SU-DHL-6 (cell line): Measurements from ENCODE around the gene NRAP.

Experiments
- H2AFZ ChIP-seq: fragments of 200-600 bp; sonication (generic); 2 replicates; pipeline ENCODE4 v1.6.1; 2014; ENCODE audit warnings: low read depth, mild to moderate bottlenecking, moderate library complexity, mixed read lengths, antibody characterized with exemption, low read length; ENCODE audit not compliant: severe bottlenecking
- H3F3A ChIP-seq: fragments of 200-600 bp; shearing (Covaris generic); 2 replicates; pipeline ENCODE4 v1.6.0; 2016; ENCODE audit warnings: antibody characterized with exemption, mild to moderate bottlenecking; ENCODE audit not compliant: insufficient read depth
- H3K27ac ChIP-seq: fragments of 200-600 bp; sonication (generic); 2 replicates; pipeline ENCODE4 v1.5.1; 2016; ENCODE audit warnings: low read depth, mild to moderate bottlenecking, low read length, moderate library complexity, mixed read lengths
- H3K27me3 ChIP-seq: fragments of 200-600 bp; sonication (generic), shearing (Covaris generic); 2 replicates; pipeline ENCODE4 v1.6.0; 2014; ENCODE audit warnings: mild to moderate bottlenecking, low read length
- H3K36me3 ChIP-seq: fragments of 200-600 bp; sonication (generic); 2 replicates; pipeline ENCODE4 v1.6.1; 2014; ENCODE audit warnings: mild to moderate bottlenecking, low read length, mixed read lengths
- H3K4me2 ChIP-seq: fragments of 300-600, 200-600 bp; shearing (Covaris generic), sonication (generic); 2 replicates; pipeline ENCODE4 v1.6.0; 2014; ENCODE audit warnings: low read length, low read depth, mild to moderate bottlenecking; ENCODE audit not compliant: poor library complexity, severe bottlenecking
- H3K4me3 ChIP-seq: fragments of 200-600 bp; sonication (generic); 2 replicates; pipeline ENCODE4 v1.5.1; 2014; ENCODE audit warnings: antibody characterized with exemption, low read length, mild to moderate bottlenecking, mixed read lengths; ENCODE audit not compliant: insufficient read depth, poor library complexity, severe bottlenecking
- H3K79me2 ChIP-seq: fragments of 200-600 bp; sonication (generic); 2 replicates; pipeline ENCODE4 v1.6.1; 2014; ENCODE audit warnings: mild to moderate bottlenecking, low read length, moderate library complexity; ENCODE audit not compliant: insufficient read depth
- H3K9ac ChIP-seq: fragments of 200-600 bp; sonication (generic); 2 replicates; pipeline ENCODE4 v1.7.0; 2014; ENCODE audit warnings: mild to moderate bottlenecking, low read length
- H3K9me2 ChIP-seq: fragments of 200-600 bp; sonication (generic); replicated peaks from 2 replicates; pipeline ENCODE4 v1.6.1; 2014; ENCODE audit warnings: low read length; ENCODE audit not compliant: insufficient read depth
- H3K9me3 ChIP-seq: fragments of 200-600 bp; sonication (generic); 2 replicates; pipeline ENCODE4 v1.6.1; 2014; ENCODE audit warnings: low read length, mixed read lengths; ENCODE audit not compliant: insufficient read depth
- H4K20me1 ChIP-seq: fragments of 200-600 bp; sonication (generic); 2 replicates; pipeline ENCODE4 v1.6.1; 2014; ENCODE audit warnings: low read depth, mild to moderate bottlenecking, antibody characterized with exemption, low read length, moderate library complexity, mixed read lengths
- CTCF ChIP-seq: fragments of 200-600 bp; sonication (generic); IDR thresholded peaks from one replicate; pipeline ENCODE4 v1.5.1; 2017; ENCODE audit warnings: antibody characterized with exemption, mild to moderate bottlenecking, low read length, moderate library complexity; ENCODE audit not compliant: insufficient read depth, poor library complexity, severe bottlenecking
- EZH2phosphoT487 ChIP-seq: fragments of 200-600 bp; sonication (generic), shearing (Covaris generic); conservative IDR thresholded peaks from 2 replicates; pipeline ENCODE4 v1.6.1; 2018; ENCODE audit warnings: mild to moderate bottlenecking, antibody characterized with exemption, low read length, moderate library complexity, mixed read lengths

NRAP gene

GRCh38 chr10:113543107-113543955 lies 120.5 kb downstream of the NRAP start:
- Histone ChIP-seq H2AFZ (no peak overlapping the region), H4K20me1 (no peaks in the 10 kb centered on the region), H3K27ac (no peak overlapping the region), H3K4me3 (no peak overlapping the region), H3K27me3 (no peaks in the 10 kb centered on the region), H3K9me2 (no peaks in the 10 kb centered on the region), H3K36me3 (no peaks in the 10 kb centered on the region), H3K9me3 (no peaks in the 10 kb centered on the region), H3K79me2 (no peaks in the 10 kb centered on the region), H3K4me2 (no peak overlapping the region), H3F3A (no peaks in the 10 kb centered on the region), H3K9ac (no peak overlapping the region)
- no peak for TF ChIP-seq EZH2phosphoT487
- no peak for TF ChIP-seq CTCF

GRCh38 chr10:113541549-113541927 lies 122.3 kb downstream of the NRAP start:
- no peak for TF ChIP-seq EZH2phosphoT487
- no peak for TF ChIP-seq CTCF
- Histone ChIP-seq H3K9ac (no peak overlapping the region), H3K4me2 (no peak overlapping the region)

GRCh38 chr10:113540845-113541548 lies 122.8 kb downstream of the NRAP start:
- no peak overlapping the region for H3K9ac ChIP-seq
- no peaks in the 10 kb centered on the region for H3K9me2 ChIP-seq
- no peak overlapping the region for H3K4me2 ChIP-seq
- H3F3A ChIP-seq, result no peaks in the 10 kb centered on the region
- no peak for TF ChIP-seq EZH2phosphoT487
- no peak for TF ChIP-seq CTCF
- H3K36me3 ChIP-seq, result no peaks in the 10 kb centered on the region
- H3K4me3 ChIP-seq, result no peak overlapping the region
- H4K20me1 ChIP-seq, result no peaks in the 10 kb centered on the region
- H2AFZ ChIP-seq, result no peak overlapping the region
- no peaks in the 10 kb centered on the region for H3K9me3 ChIP-seq
- no peak overlapping the region for H3K27ac ChIP-seq
- H3K27me3 ChIP-seq, result no peaks in the 10 kb centered on the region
- H3K79me2 ChIP-seq, result no peaks in the 10 kb centered on the region

More at GRCh38 chr10:113541549-113541927, 122.3 kb downstream of the NRAP start:
- Histone ChIP-seq H4K20me1 (no peaks in the 10 kb centered on the region), H3K36me3 (no peaks in the 10 kb centered on the region), H2AFZ (no peak overlapping the region), H3K9me3 (no peaks in the 10 kb centered on the region), H3F3A (no peaks in the 10 kb centered on the region), H3K79me2 (no peaks in the 10 kb centered on the region), H3K27ac (no peak overlapping the region), H3K9me2 (no peaks in the 10 kb centered on the region), H3K4me3 (no peak overlapping the region), H3K27me3 (no peaks in the 10 kb centered on the region)
